ENCODE data around the gene ANP32A.

DNA sequence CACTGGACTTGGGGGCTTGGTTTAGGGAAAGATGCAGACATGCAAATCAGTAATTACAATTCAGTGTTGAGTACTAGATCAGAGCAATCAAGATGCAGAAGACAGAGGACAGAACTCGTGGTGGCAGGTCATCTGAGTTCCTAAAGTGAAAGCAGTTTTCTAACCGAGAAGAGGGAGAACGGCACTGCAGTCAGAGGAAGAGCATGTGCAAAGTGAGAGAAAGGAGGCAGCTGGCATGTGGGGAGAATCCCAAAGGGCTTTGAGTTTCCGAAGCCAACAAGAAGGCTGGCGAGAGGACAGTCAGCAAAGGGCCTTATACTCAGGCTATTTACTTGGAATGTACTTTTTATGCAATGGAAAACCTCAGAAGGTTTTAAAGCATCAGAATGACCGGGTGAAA lies 87.0 kb downstream of the ANP32A start:
- no peak for TF ChIP-seq CBX5 (IDR thresholded peaks at IDR 0.05; ENCODE audit: borderline replicate concordance, low read depth)
- TF ChIP-seq, protein P1, sequence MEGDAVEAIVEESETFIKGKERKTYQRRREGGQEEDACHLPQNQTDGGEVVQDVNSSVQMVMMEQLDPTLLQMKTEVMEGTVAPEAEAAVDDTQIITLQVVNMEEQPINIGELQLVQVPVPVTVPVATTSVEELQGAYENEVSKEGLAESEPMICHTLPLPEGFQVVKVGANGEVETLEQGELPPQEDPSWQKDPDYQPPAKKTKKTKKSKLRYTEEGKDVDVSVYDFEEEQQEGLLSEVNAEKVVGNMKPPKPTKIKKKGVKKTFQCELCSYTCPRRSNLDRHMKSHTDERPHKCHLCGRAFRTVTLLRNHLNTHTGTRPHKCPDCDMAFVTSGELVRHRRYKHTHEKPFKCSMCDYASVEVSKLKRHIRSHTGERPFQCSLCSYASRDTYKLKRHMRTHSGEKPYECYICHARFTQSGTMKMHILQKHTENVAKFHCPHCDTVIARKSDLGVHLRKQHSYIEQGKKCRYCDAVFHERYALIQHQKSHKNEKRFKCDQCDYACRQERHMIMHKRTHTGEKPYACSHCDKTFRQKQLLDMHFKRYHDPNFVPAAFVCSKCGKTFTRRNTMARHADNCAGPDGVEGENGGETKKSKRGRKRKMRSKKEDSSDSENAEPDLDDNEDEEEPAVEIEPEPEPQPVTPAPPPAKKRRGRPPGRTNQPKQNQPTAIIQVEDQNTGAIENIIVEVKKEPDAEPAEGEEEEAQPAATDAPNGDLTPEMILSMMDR (IDR thresholded peaks at IDR 0.05 in 2 of 3, conservative IDR thresholded peaks at IDR 0.05 in 1 of 3; ENCODE audit: insufficient read depth in 2 of 3, low read depth in 1 of 3, low read length in 3 of 3) = no peak
- no peak for TF ChIP-seq ERF (CRISPR knock-in tag; IDR thresholded peaks at IDR 0.05)
- no peak for TF ChIP-seq EZH2 (IDR thresholded peaks at IDR 0.05; ENCODE audit: borderline replicate concordance, low read depth, low read length)
- TF ChIP-seq, protein P2, sequence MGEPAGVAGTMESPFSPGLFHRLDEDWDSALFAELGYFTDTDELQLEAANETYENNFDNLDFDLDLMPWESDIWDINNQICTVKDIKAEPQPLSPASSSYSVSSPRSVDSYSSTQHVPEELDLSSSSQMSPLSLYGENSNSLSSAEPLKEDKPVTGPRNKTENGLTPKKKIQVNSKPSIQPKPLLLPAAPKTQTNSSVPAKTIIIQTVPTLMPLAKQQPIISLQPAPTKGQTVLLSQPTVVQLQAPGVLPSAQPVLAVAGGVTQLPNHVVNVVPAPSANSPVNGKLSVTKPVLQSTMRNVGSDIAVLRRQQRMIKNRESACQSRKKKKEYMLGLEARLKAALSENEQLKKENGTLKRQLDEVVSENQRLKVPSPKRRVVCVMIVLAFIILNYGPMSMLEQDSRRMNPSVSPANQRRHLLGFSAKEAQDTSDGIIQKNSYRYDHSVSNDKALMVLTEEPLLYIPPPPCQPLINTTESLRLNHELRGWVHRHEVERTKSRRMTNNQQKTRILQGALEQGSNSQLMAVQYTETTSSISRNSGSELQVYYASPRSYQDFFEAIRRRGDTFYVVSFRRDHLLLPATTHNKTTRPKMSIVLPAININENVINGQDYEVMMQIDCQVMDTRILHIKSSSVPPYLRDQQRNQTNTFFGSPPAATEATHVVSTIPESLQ (CRISPR knock-in tag; IDR thresholded peaks at IDR 0.05) = no peak

Measured in K562 (cell line).